GM23338 (cell line): ENCODE results near the gene RGS19. TPM values are rescaled to one million over a fixed set of nuclear protein-coding genes. Genes with fewer than 3 reads are reported as not detected.

ENCODE experiments used
- ATAC-seq: fragments of 200-7000 bp; cut with Tn5 transposase; 3 replicates; pipeline ENCODE4 v1.9.1; 2020
- DNase-seq: peaks from one replicate; pipeline ENCODE4 v3.0.0-alpha.2; 2015; ENCODE audit warnings: low spot score
- H2AFZ ChIP-seq: fragments of 200-600 bp; sonication (generic); 2 replicates; pipeline ENCODE4 v1.8.0; 2016; ENCODE audit warnings: antibody characterized with exemption, mild to moderate bottlenecking, moderate library complexity
- H3F3A ChIP-seq: fragments of 200-600 bp; sonication (generic); replicated peaks from 2 replicates; pipeline ENCODE4 v1.8.0; 2017; ENCODE audit warnings: antibody characterized with exemption, mixed run types, low read depth
- H3K27ac ChIP-seq: fragments of 200-600 bp; sonication (generic); 2 replicates; pipeline ENCODE4 v1.6.1; 2016; ENCODE audit warnings: low read depth
- H3K27me3 ChIP-seq: fragments of 200-600 bp; sonication (generic); 2 replicates; pipeline ENCODE4 v1.8.0; 2016; ENCODE audit warnings: mild to moderate bottlenecking, mixed run types, moderate library complexity; ENCODE audit not compliant: insufficient read depth
- H3K36me3 ChIP-seq: fragments of 200-600 bp; sonication (generic); 2 replicates; pipeline ENCODE4 v1.8.0; 2016; ENCODE audit warnings: mild to moderate bottlenecking; ENCODE audit not compliant: insufficient read depth
- H3K4me1 ChIP-seq: fragments of 200-600 bp; sonication (generic); 2 replicates; pipeline ENCODE4 v1.8.0; 2016; ENCODE audit warnings: mild to moderate bottlenecking, moderate library complexity; ENCODE audit not compliant: insufficient read depth
- H3K4me2 ChIP-seq: fragments of 200-600 bp; sonication (generic); 2 replicates; pipeline ENCODE4 v1.7.1; 2017; ENCODE audit warnings: mixed run types
- H3K4me3 ChIP-seq: fragments of 200-600 bp; sonication (generic); 2 replicates; pipeline ENCODE4 v1.6.1; 2016; ENCODE audit warnings: mixed run types
- H3K79me2 ChIP-seq: fragments of 200-600 bp; sonication (generic); replicated peaks from 2 replicates; pipeline ENCODE4 v1.8.0; 2017; ENCODE audit warnings: mild to moderate bottlenecking; ENCODE audit not compliant: insufficient read depth
- H3K9me2 ChIP-seq: fragments of 200-600 bp; sonication (generic); 2 replicates; pipeline ENCODE4 v1.8.0; 2017; ENCODE audit not compliant: insufficient read depth
- H4K20me1 ChIP-seq: fragments of 200-600 bp; sonication (generic); replicated peaks from 2 replicates; pipeline ENCODE4 v1.8.0; 2017; ENCODE audit warnings: mild to moderate bottlenecking; ENCODE audit not compliant: insufficient read depth
- H3K27ac Mint-ChIP-seq: 2 replicates; pipeline ENCODE4 v1.8.0; 2020; ENCODE audit warnings: inconsistent platforms, mild to moderate bottlenecking, moderate library complexity, mixed read lengths
- H3K27me3 Mint-ChIP-seq: 3 replicates; pipeline ENCODE4 v1.8.0; 2022; ENCODE audit warnings: low read depth, mild to moderate bottlenecking, moderate library complexity, mixed read lengths, inconsistent platforms; ENCODE audit not compliant: insufficient read depth, poor library complexity
- H3K36me3 Mint-ChIP-seq: 3 replicates; pipeline ENCODE4 v1.8.0; 2021; ENCODE audit warnings: low read depth, mild to moderate bottlenecking, inconsistent platforms, moderate library complexity, mixed read lengths
- H3K4me1 Mint-ChIP-seq: 3 replicates; pipeline ENCODE4 v1.8.0; 2020; ENCODE audit warnings: mild to moderate bottlenecking, inconsistent platforms, mixed read lengths
- H3K4me3 Mint-ChIP-seq: 3 replicates; pipeline ENCODE4 v1.8.0; 2021; ENCODE audit warnings: moderate library complexity, mild to moderate bottlenecking, inconsistent platforms, mixed read lengths
- H3K9me3 Mint-ChIP-seq: 3 replicates; pipeline ENCODE4 v1.8.0; 2020; ENCODE audit warnings: moderate library complexity, mild to moderate bottlenecking, inconsistent platforms, mixed read lengths
- CREB1 ChIP-seq: fragments of 250-450 bp; sonication (Bioruptor Pico); IDR thresholded peaks from 2 replicates; pipeline ENCODE4 v1.5.0; 2020; ENCODE audit warnings: low read depth, mild to moderate bottlenecking, moderate library complexity
- CTCF ChIP-seq, 2 experiments: fragments of 200-600 bp in 1 of 2; sonication (generic) in 1 of 2; conservative IDR thresholded peaks; 2 replicates each; pipeline versions ENCODE4 v1.5.1 to v1.6.1; 2016 to 2017; ENCODE audit warnings: antibody characterized with exemption in 2 of 2, low read depth in 2 of 2, mild to moderate bottlenecking in 2 of 2, moderate library complexity in 1 of 2
- ETS1 ChIP-seq: IDR thresholded peaks from 2 replicates; pipeline ENCODE4 v1.6.1; 2016; ENCODE audit warnings: antibody characterized with exemption
- EZH2phosphoT487 ChIP-seq: fragments of 200-600 bp; sonication (generic); IDR thresholded peaks from one replicate; pipeline ENCODE4 v1.8.1; 2018; ENCODE audit warnings: antibody characterized with exemption; ENCODE audit not compliant: unreplicated experiment
- REST ChIP-seq: IDR thresholded peaks from one replicate; pipeline ENCODE4 v1.6.1; 2018; ENCODE audit warnings: antibody characterized with exemption; ENCODE audit not compliant: unreplicated experiment
- ZNF462 ChIP-seq: fragments of 250-450 bp; sonication (Bioruptor Pico); IDR thresholded peaks from 2 replicates; pipeline ENCODE4 v1.5.0; 2020; ENCODE audit warnings: mild to moderate bottlenecking, moderate library complexity
- polyA plus RNA-seq: library from polyadenylated mRNA; unstranded; fragments of >200 nt; fragmentation: Nextera tagmentation; extraction: Ambion mirVana; gene quantifications from 2 replicates; pipeline ENCODE4 v1.2.1, GENCODE V29; 2016
- total RNA-seq: library from RNA; depleted of rRNA; stranded (reverse); fragments of >200 nt; shearing (Covaris generic); gene quantifications from 2 replicates; pipeline ENCODE4 v1.2.3, GENCODE V29; 2014

Gene RGS19
- total and polyA plus RNA-seq, 2 experiments from 2014 or later: 13.1 to 19.7 TPM

GRCh38 chr20:64115171-64115911 lies 36.0 kb upstream of the RGS19 start:
- H4K20me1 ChIP-seq: no peaks in the 10 kb centered on the region

More at GRCh38 chr20:64115171-64115911, 36.0 kb upstream of the RGS19 start:
- ATAC-seq (no peak), DNase-seq (peak; percentile 2)
- Histone ChIP-seq H3K4me3 (no peak overlapping the region), H2AFZ (no peak overlapping the region), H3K27me3 (no peaks in the 10 kb centered on the region), H3K79me2 (no peaks in the 10 kb centered on the region), H3K9me2 (no peaks in the 10 kb centered on the region), H3K4me2 (no peak overlapping the region), H3K36me3 (no peaks in the 10 kb centered on the region), H3K27ac (no peak overlapping the region), H3K4me1 (no peaks in the 10 kb centered on the region; the same call in 1 of the 2 replicates), H3F3A (no peaks in the 10 kb centered on the region)
- Mint-ChIP-seq H3K4me3 (no peak overlapping the region), H3K27me3 (peaks cover 10% of the 10 kb centered on the region), H3K9me3 (no peaks in the 10 kb centered on the region), H3K27ac (no peak overlapping the region), H3K4me1 (peaks cover 4% of the 10 kb centered on the region; the same call in 2 of the 3 replicates), H3K36me3 (no peaks in the 10 kb centered on the region)
- TF ChIP-seq CREB1 (CRISPR knock-in tag): no peak
- no peak for TF ChIP-seq REST
- no peak for TF ChIP-seq ZNF462
- TF ChIP-seq CTCF (conservative IDR thresholded peaks at IDR 0.05; ENCODE audit: low read depth in 2 of 2): no peak
- TF ChIP-seq EZH2phosphoT487: no peak
- no peak for TF ChIP-seq ETS1
